Measurements from ENCODE around the gene EP400. TPM values are rescaled to one million over a fixed set of nuclear protein-coding genes. Genes with fewer than 3 reads are reported as not detected.

The EP400 gene
- total and polyA plus RNA-seq, 2 of the 13 experiments (the other 11 are each of a cell fraction or from before 2014, with no cell fraction given), result 4.9 to 5.0 TPM

DNA sequence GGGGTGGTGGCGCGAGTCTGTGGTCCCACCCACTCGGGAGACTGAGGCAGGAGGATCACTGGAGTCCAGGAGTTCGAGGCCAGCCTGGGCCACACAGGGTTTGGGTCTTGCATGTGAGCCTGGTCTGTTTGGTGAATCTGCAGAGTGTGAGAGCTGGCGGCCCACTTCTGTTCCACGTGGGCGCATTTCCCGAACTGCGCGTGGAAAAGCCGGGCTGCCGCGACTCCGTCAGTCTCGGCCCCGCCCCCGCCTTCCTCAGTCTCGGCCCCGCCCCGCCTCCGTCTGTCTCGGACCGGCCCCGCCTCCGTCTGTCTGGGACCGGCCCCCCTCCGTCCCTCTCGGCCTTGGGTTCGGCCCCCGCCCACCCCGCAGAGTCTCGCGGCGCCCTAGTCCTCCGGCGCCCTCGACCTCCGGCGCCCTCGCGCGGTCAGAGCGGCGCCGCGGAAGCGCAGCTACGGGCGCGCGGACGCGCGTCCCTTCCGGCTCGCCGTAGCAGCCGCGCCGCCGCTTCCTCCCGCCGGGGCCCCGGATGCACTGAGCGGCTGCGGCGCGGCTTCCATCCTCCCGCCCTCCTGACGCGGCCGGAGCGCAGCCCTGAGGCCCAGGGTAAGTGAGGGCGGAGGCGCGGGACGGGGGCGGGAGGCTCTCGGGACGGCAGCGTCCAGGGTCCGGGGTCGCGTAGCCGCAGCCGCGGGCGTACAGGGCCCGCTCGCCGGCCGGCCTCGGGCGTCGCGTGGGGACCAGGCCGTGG, at the start of gene EP400 (continued):
- TF ChIP-seq TIGD3 (CRISPR knock-in tag; IDR thresholded peaks at IDR 0.05; ENCODE audit: borderline replicate concordance) (no peak), ZBTB33 (CRISPR knock-in tag; IDR thresholded peaks at IDR 0.05) (no peak), GABPA (IDR thresholded peaks at IDR 0.05; ENCODE audit: low read depth, low read length) (peak; percentile 75), GABPA (CRISPR knock-in tag; IDR thresholded peaks at IDR 0.05; ENCODE audit: low read depth) (0 out of 2 replicates have a peak, but pooled peaks have one; percentile 26), KDM5B (CRISPR knock-in tag; IDR thresholded peaks at IDR 0.05; ENCODE audit: borderline replicate concordance) (peak; percentile 31; the same call in 1 of the 2 replicates), MBNL3 (CRISPR knock-in tag; conservative IDR thresholded peaks at IDR 0.05) (no peak), ZNF121 (CRISPR knock-in tag; IDR thresholded peaks at IDR 0.05) (peak; percentile 50; the same call in 1 of the 2 replicates), KMT2A (CRISPR knock-in tag; IDR thresholded peaks at IDR 0.05) (peak; percentile 55), IRF2 (CRISPR knock-in tag; IDR thresholded peaks at IDR 0.05) (peak; percentile 23; the same call in 1 of the 2 replicates), CREB1 (IDR thresholded peaks at IDR 0.05) (peak; percentile 21; the same call in 1 of the 2 replicates), CREB1 (CRISPR knock-in tag; IDR thresholded peaks at IDR 0.05) (no peak), ZNF563 (CRISPR knock-in tag; IDR thresholded peaks at IDR 0.05) (peak; percentile 81), PHF8 (CRISPR knock-in tag; IDR thresholded peaks at IDR 0.05) (peak; percentile 80), ZNF572 (CRISPR knock-in tag; IDR thresholded peaks at IDR 0.05) (no peak), ZMYM2 (CRISPR knock-in tag; IDR thresholded peaks at IDR 0.05) (0 out of 2 replicates have a peak, but pooled peaks have one; percentile 12), SKI (IDR thresholded peaks at IDR 0.05; ENCODE audit: partially characterized antibody) (peak; percentile 93), ZNF710 (CRISPR knock-in tag; IDR thresholded peaks at IDR 0.05; ENCODE audit: borderline replicate concordance) (no peak), SRF (IDR thresholded peaks at IDR 0.05; ENCODE audit: low read depth, low read length) (no peak), SNAI1 (CRISPR knock-in tag; IDR thresholded peaks at IDR 0.05; ENCODE audit: borderline replicate concordance) (no peak), PHF20 (CRISPR knock-in tag; IDR thresholded peaks at IDR 0.05) (peak; percentile 74; the same call in 1 of the 2 replicates), ZNF616 (CRISPR knock-in tag; IDR thresholded peaks at IDR 0.05; ENCODE audit: low read depth) (peak; percentile 39; the same call in 1 of the 2 replicates)
- TF ChIP-seq, protein P1, sequence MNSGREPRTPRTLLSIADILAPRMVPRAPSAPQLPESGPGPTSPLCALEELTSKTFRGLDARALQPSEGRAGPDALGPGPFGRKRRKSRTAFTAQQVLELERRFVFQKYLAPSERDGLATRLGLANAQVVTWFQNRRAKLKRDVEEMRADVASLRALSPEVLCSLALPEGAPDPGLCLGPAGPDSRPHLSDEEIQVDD (CRISPR knock-in tag; IDR thresholded peaks at IDR 0.05; ENCODE audit: borderline replicate concordance), result no peak
- TF ChIP-seq, protein P2, sequence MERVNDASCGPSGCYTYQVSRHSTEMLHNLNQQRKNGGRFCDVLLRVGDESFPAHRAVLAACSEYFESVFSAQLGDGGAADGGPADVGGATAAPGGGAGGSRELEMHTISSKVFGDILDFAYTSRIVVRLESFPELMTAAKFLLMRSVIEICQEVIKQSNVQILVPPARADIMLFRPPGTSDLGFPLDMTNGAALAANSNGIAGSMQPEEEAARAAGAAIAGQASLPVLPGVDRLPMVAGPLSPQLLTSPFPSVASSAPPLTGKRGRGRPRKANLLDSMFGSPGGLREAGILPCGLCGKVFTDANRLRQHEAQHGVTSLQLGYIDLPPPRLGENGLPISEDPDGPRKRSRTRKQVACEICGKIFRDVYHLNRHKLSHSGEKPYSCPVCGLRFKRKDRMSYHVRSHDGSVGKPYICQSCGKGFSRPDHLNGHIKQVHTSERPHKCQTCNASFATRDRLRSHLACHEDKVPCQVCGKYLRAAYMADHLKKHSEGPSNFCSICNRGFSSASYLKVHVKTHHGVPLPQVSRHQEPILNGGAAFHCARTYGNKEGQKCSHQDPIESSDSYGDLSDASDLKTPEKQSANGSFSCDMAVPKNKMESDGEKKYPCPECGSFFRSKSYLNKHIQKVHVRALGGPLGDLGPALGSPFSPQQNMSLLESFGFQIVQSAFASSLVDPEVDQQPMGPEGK (CRISPR knock-in tag; IDR thresholded peaks at IDR 0.05), result peak; percentile 74
